Ascending aorta (tissue), 2 donors: Measurements from ENCODE around the gene OR2J2. TPM values are rescaled to one million over a fixed set of nuclear protein-coding genes. Genes with fewer than 3 reads are reported as not detected.
"Not testable (repeated sequence)": the region's sequence is repeated elsewhere in the genome, so short reads cannot be mapped to it uniquely, and the experiment has no call there.

Experiments used
- DNase-seq, 2 donors: peaks; one replicate each; pipeline ENCODE4 v3.0.0-alpha.2; 2019; ENCODE audit warnings: low spot score in 2 of 2
- H3K27ac ChIP-seq, 2 donors: fragments of 200-600 bp; sonication (generic); one replicate each; pipeline ENCODE4 v1.5.1; 2016 to 2017; ENCODE audit warnings: mild to moderate bottlenecking in 1 of 2
- H3K27me3 ChIP-seq: fragments of 200-600 bp; sonication (generic); one replicate; pipeline ENCODE4 v1.5.1; 2017
- H3K36me3 ChIP-seq, 2 donors: fragments of 200-600 bp; sonication (generic); one replicate each; pipeline ENCODE4 v1.5.1; 2016
- H3K4me1 ChIP-seq, 2 donors: fragments of 200-600 bp; sonication (generic); one replicate each; pipeline ENCODE4 v1.5.1; 2016 to 2017; ENCODE audit warnings: mild to moderate bottlenecking in 1 of 2
- H3K4me3 ChIP-seq, 2 donors: fragments of 200-600 bp; sonication (generic); one replicate each; pipeline ENCODE4 v1.5.1; 2016 to 2017; ENCODE audit warnings: mild to moderate bottlenecking in 1 of 2
- H3K9me3 ChIP-seq, 2 donors: fragments of 200-600 bp; sonication (generic); one replicate each; pipeline ENCODE4 v1.5.1; 2016
- intact Hi-C: fragments of 100-400 bp; cut with DNase I; formaldehyde crosslinking; loops from one replicate; pipeline ENCODE4 v1.15.1; 2023
- total RNA-seq: library from RNA; depleted of rRNA; stranded (reverse); fragments of >200 nt; gene quantifications from one replicate; pipeline ENCODE4 v1.1.0, GENCODE V29; 2016
- TF ChIP-seq, protein P1 (sequence below), 3 experiments: fragments of 200-600 bp in 2 of 3; fragments of 450-650 bp in 1 of 3; sonication (generic) in 2 of 3; IDR thresholded peaks; one replicate each; pipeline ENCODE4 v1.5.1; 2016 to 2019; ENCODE audit warnings: antibody characterized with exemption in 3 of 3, mild to moderate bottlenecking in 1 of 3, moderate library complexity in 1 of 3

The OR2J2 gene
- total RNA-seq, 1 donor from 2014 or later, result not detected

DNA sequence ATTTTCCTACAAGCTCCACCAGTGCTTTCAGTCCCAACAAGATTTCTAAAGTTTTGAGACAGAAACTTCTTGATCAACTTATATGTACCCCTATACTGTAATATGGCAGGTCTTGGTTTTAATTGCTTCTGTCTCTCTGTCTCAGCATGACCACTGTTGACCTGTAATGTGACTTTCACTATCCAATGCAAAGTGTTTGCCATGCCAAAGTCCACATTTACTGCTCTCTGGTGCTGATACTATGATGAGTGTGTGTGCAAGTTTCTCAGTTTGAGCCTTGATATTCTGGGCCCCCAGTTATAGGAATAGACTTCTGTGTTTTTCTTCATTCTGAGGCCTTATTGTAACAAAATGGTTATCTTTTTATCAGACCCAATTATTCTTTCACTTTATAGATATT lies 45.8 kb downstream of the OR2J2 start:
- DNase-seq, result no peak
- no peak overlapping the region for H3K4me3 ChIP-seq
- no peaks in the 10 kb centered on the region for H3K27me3 ChIP-seq
- H3K9me3 ChIP-seq, result no peaks in the 10 kb centered on the region
- intact Hi-C loops, result no loop called here
- no peak overlapping the region for H3K27ac ChIP-seq
- TF ChIP-seq, protein P1, sequence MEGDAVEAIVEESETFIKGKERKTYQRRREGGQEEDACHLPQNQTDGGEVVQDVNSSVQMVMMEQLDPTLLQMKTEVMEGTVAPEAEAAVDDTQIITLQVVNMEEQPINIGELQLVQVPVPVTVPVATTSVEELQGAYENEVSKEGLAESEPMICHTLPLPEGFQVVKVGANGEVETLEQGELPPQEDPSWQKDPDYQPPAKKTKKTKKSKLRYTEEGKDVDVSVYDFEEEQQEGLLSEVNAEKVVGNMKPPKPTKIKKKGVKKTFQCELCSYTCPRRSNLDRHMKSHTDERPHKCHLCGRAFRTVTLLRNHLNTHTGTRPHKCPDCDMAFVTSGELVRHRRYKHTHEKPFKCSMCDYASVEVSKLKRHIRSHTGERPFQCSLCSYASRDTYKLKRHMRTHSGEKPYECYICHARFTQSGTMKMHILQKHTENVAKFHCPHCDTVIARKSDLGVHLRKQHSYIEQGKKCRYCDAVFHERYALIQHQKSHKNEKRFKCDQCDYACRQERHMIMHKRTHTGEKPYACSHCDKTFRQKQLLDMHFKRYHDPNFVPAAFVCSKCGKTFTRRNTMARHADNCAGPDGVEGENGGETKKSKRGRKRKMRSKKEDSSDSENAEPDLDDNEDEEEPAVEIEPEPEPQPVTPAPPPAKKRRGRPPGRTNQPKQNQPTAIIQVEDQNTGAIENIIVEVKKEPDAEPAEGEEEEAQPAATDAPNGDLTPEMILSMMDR (IDR thresholded peaks at IDR 0.05), result no peak
- no peaks in the 10 kb centered on the region for H3K4me1 ChIP-seq
- H3K36me3 ChIP-seq, result no peaks in the 10 kb centered on the region

GRCh38 chr6:29217242-29217641 lies 46.5 kb downstream of the OR2J2 start:
- H3K4me1 ChIP-seq, DNase-seq, H3K36me3 ChIP-seq, H3K27me3 ChIP-seq, H3K4me3 ChIP-seq, H3K27ac ChIP-seq, H3K9me3 ChIP-seq, intact Hi-C loops: not testable (repeated sequence)

DNA sequence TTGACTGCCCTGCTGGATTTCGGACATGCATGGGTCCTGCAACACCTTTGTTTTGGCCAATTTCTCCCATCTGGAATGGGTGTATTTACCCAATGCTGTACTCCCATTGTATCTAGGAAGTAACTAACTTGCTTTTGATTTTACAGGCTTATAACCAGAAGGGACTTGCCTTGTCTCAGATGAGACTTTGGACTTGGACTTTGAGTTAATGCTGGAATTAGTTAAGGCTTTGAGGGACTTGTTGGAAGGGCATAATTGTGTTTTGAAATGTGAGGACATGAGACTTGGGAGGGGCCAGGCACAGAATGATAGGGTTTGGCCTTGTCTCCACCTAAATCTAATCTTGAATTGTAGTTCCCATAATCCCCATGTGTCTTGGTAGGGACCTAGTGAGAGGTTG lies 47.3 kb downstream of the OR2J2 start:
- H3K4me1 ChIP-seq, H3K9me3 ChIP-seq, H3K27ac ChIP-seq, DNase-seq, intact Hi-C loops, H3K4me3 ChIP-seq, H3K36me3 ChIP-seq, H3K27me3 ChIP-seq: not testable (repeated sequence)

Other genes starting within 250 kb of the OR2J2 start
- gene TRIM27, start 246.9 kb upstream of the OR2J2 start, total RNA-seq, result 167 TPM
- gene ZNF311, start 165.6 kb upstream of the OR2J2 start, total RNA-seq, result not detected
- gene OR2W1, start 125.7 kb upstream of the OR2J2 start, total RNA-seq, result not detected
- not detected for gene OR2B3, start 83.6 kb upstream of the OR2J2 start, total RNA-seq
- not detected for gene OR2J1, start 71.4 kb upstream of the OR2J2 start, total RNA-seq
- not detected for gene OR2J3, start 62.8 kb upstream of the OR2J2 start, total RNA-seq
- not detected for gene OR14J1, start 130.8 kb downstream of the OR2J2 start, total RNA-seq
- gene OR5V1, start 198.0 kb downstream of the OR2J2 start, total RNA-seq, result not detected
- not detected for gene OR12D3, start 204.4 kb downstream of the OR2J2 start, total RNA-seq
- gene OR12D2, start 224.7 kb downstream of the OR2J2 start, total RNA-seq, result not detected
- gene OR12D1, start 244.0 kb downstream of the OR2J2 start, total RNA-seq, result not detected